WTC11 (cell line): Measurements from ENCODE around the gene PEX7. TPM values are rescaled to one million over a fixed set of nuclear protein-coding genes. Genes with fewer than 3 reads are reported as not detected.
"Not testable (repeated sequence)": the region's sequence is repeated elsewhere in the genome, so short reads cannot be mapped to it uniquely, and the experiment has no call there.

ENCODE experiments used
- ATAC-seq: fragments of 200-7000 bp; cut with Tn5 transposase; 2 replicates; pipeline ENCODE4 v1.10.0; 2021; ENCODE audit warnings: mild to moderate bottlenecking, moderate library complexity
- CTCF ChIA-PET: fragments of 300-600 bp; sonication (Branson Sonifier 250); formaldehyde crosslinking; loops from one replicate; lab custom pipeline; 2021; ENCODE audit warnings: antibody characterized with exemption; lab: Charles Lee
- POLR2A ChIA-PET: fragments of 350-600 bp; sonication (Branson Sonifier 250); formaldehyde crosslinking; loops from one replicate; lab custom pipeline; 2021; ENCODE audit warnings: antibody characterized with exemption; lab: Charles Lee
- DNase-seq: peaks from one replicate; pipeline ENCODE4 v3.0.0; 2021; ENCODE audit warnings: low spot score
- H3K27ac Mint-ChIP-seq: 2 replicates; pipeline ENCODE4 v1.8.0; 2021; ENCODE audit warnings: mixed read lengths
- H3K27me3 Mint-ChIP-seq: 2 replicates; pipeline ENCODE4 v1.8.0; 2021; ENCODE audit warnings: low read depth, mild to moderate bottlenecking, moderate library complexity, mixed read lengths
- H3K36me3 Mint-ChIP-seq: 2 replicates; pipeline ENCODE4 v1.8.0; 2021; ENCODE audit warnings: mixed read lengths
- H3K4me1 Mint-ChIP-seq: 2 replicates; pipeline ENCODE4 v1.8.0; 2022; ENCODE audit warnings: mixed read lengths
- H3K4me3 Mint-ChIP-seq: 2 replicates; pipeline ENCODE4 v1.8.0; 2021; ENCODE audit warnings: mild to moderate bottlenecking, moderate library complexity, mixed read lengths
- H3K9me3 Mint-ChIP-seq: 2 replicates; pipeline ENCODE4 v1.8.0; 2021; ENCODE audit warnings: mixed read lengths
- CTCF ChIP-seq: fragments of 200-600 bp; IDR thresholded peaks from 2 replicates; pipeline ENCODE4 v1.8.0; 2022; ENCODE audit warnings: antibody characterized with exemption
- E2F1 ChIP-seq: sonication (generic); formaldehyde crosslinking; IDR thresholded peaks from 2 replicates; pipeline ENCODE4 v1.8.0; 2022; ENCODE audit warnings: mild to moderate bottlenecking, missing genetic modification reagents
- ETV6 ChIP-seq: sonication (generic); formaldehyde crosslinking; IDR thresholded peaks from 2 replicates; pipeline ENCODE4 v1.8.1; 2022; ENCODE audit warnings: mild to moderate bottlenecking, missing genetic modification reagents
- FOXP4 ChIP-seq: sonication (generic); formaldehyde crosslinking; IDR thresholded peaks from 2 replicates; pipeline ENCODE4 v1.8.0; 2022; ENCODE audit warnings: mild to moderate bottlenecking, missing genetic modification reagents
- GABPB1 ChIP-seq: sonication (generic); formaldehyde crosslinking; IDR thresholded peaks from 2 replicates; pipeline ENCODE4 v1.8.1; 2023; ENCODE audit warnings: mild to moderate bottlenecking, missing genetic modification reagents
- JAZF1 ChIP-seq: fragments of 250-450 bp; sonication (Bioruptor Pico); IDR thresholded peaks from 2 replicates; pipeline ENCODE4 v1.9.0; 2021; ENCODE audit warnings: moderate library complexity, mild to moderate bottlenecking, inconsistent platforms
- NFATC4 ChIP-seq: fragments of 250-450 bp; sonication (Bioruptor Pico); IDR thresholded peaks from 2 replicates; pipeline ENCODE4 v1.9.0; 2021; ENCODE audit warnings: mild to moderate bottlenecking
- NFE2L1 ChIP-seq: sonication (generic); formaldehyde crosslinking; IDR thresholded peaks from 2 replicates; pipeline ENCODE4 v1.8.1; 2023; ENCODE audit warnings: missing genetic modification reagents
- NR1H2 ChIP-seq: sonication (generic); formaldehyde crosslinking; IDR thresholded peaks from 2 replicates; pipeline ENCODE4 v1.9.0; 2021; ENCODE audit warnings: mild to moderate bottlenecking, moderate library complexity, missing genetic modification reagents
- NR3C1 ChIP-seq: sonication (generic); formaldehyde crosslinking; conservative IDR thresholded peaks from 2 replicates; pipeline ENCODE4 v1.8.1; 2023; ENCODE audit warnings: low read depth, mild to moderate bottlenecking, missing genetic modification reagents
- TEAD4 ChIP-seq: sonication (generic); formaldehyde crosslinking; IDR thresholded peaks from 2 replicates; pipeline ENCODE4 v1.8.0; 2022; ENCODE audit warnings: mild to moderate bottlenecking, missing genetic modification reagents
- ZBTB21 ChIP-seq: sonication (generic); formaldehyde crosslinking; IDR thresholded peaks from 2 replicates; pipeline ENCODE4 v1.8.1; 2023; ENCODE audit warnings: mild to moderate bottlenecking, missing genetic modification reagents, borderline replicate concordance
- ZNF281 ChIP-seq: sonication (generic); formaldehyde crosslinking; IDR thresholded peaks from 2 replicates; pipeline ENCODE4 v1.8.0; 2023; ENCODE audit warnings: mild to moderate bottlenecking, missing genetic modification reagents
- ZNF416 ChIP-seq: fragments of 250-450 bp; sonication (Bioruptor Pico); IDR thresholded peaks from 2 replicates; pipeline ENCODE4 v1.9.0; 2021; ENCODE audit warnings: mild to moderate bottlenecking, inconsistent platforms
- ZNF532 ChIP-seq: fragments of 250-450 bp; sonication (Bioruptor Pico); IDR thresholded peaks from 2 replicates; pipeline ENCODE4 v1.9.0; 2021; ENCODE audit warnings: mild to moderate bottlenecking, borderline replicate concordance
- total RNA-seq: library from RNA; stranded (reverse); gene quantifications from 3 replicates; pipeline ENCODE4 v1.2.3, GENCODE V29; 2021

Gene PEX7
- total RNA-seq, 1 experiment from 2014 or later, result 9.8 TPM

GRCh38 chr6:136812174-136812573 lies 10.2 kb upstream of the PEX7 start (continued):
- TF ChIP-seq E2F1, result no peak
- no peak for TF ChIP-seq ETV6 (CRISPR knock-in tag)
- TF ChIP-seq NFATC4 (CRISPR knock-in tag), result no peak
- no peak for TF ChIP-seq ZNF281 (CRISPR knock-in tag)
- TF ChIP-seq NR1H2 (CRISPR knock-in tag), result no peak
- TF ChIP-seq NR3C1 (CRISPR knock-in tag), result no peak

GRCh38 chr6:136815608-136816007 lies 6.8 kb upstream of the PEX7 start:
- H3K4me1 Mint-ChIP-seq, H3K9me3 Mint-ChIP-seq, H3K4me3 Mint-ChIP-seq, H3K36me3 Mint-ChIP-seq, ATAC-seq, DNase-seq, CTCF ChIA-PET, H3K27ac Mint-ChIP-seq, POLR2A ChIA-PET: not testable (repeated sequence)
- peaks cover 32% of the 10 kb centered on the region for H3K27me3 Mint-ChIP-seq

- Mint-ChIP-seq H3K36me3 (no peaks in the 10 kb centered on the region), H3K4me3 (no peak overlapping the region), H3K9me3 (no peaks in the 10 kb centered on the region), H3K27me3 (peaks cover 39% of the 10 kb centered on the region), H3K4me1 (peaks cover 6% of the 10 kb centered on the region; the same call in 1 of the 2 replicates), H3K27ac (no peak overlapping the region)
- no peak for TF ChIP-seq TEAD4 (CRISPR knock-in tag)
- TF ChIP-seq ZNF532, result no peak
- TF ChIP-seq ZNF416 (CRISPR knock-in tag), result no peak
- no peak for TF ChIP-seq CTCF
- TF ChIP-seq ZBTB21 (CRISPR knock-in tag), result no peak
- TF ChIP-seq GABPB1 (CRISPR knock-in tag), result no peak
- TF ChIP-seq NFE2L1 (CRISPR knock-in tag), result no peak
- TF ChIP-seq JAZF1, result no peak
- TF ChIP-seq FOXP4, result no peak
- ChIA-PET POLR2A (no interaction called here), CTCF (no interaction called here)
- ATAC-seq (no peak), DNase-seq (no peak)
Measured at GRCh38 chr6:136816656-136817055, 5.7 kb upstream of the PEX7 start.
